Measurements from ENCODE around the gene CCDC194. TPM values are rescaled to one million over a fixed set of nuclear protein-coding genes. Genes with fewer than 3 reads are reported as not detected.

CCDC194 gene
- total and polyA plus RNA-seq, 2 of the 8 experiments (the other 6 are each of a cell fraction or from before 2014, with no cell fraction given) = 0.33 TPM; not detected in 1

DNA sequence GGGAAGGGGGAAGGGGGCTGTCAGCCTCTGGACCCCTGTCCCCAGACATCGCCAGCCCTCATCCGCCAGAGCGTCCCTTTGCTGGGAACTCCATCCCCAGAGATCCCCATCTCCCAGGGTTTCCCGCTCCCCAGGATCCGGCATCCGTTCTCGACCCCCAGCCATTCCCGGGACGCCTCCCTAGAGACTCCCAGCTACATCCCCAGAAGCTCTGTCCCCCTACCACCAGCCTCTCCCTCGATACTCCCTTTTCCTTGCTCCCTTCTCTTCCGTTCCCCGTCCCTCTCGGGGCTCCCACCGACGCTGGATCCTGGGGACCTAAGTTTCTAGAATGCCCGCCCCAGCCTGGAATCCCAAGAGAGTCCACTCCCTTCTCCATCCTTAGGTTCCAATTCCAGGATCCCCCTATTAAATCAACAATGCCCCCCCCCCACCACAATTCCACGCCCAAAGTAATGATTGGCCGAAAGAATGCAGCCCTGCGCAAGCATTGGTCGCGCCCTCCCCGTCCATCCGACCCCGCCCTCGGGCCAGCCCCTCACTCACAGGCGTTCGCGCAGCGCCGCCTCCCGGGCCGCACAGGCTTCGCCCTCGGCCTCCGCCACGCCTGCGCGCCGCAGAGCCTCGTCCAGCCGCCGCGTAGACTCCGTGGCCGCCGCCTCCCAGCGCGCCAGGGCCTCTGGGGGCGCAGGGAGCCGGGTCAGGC, 3.2 kb downstream of the CCDC194 start (continued):
- TF ChIP-seq SIX5 (IDR thresholded peaks at IDR 0.05; ENCODE audit: low read depth, low read length) (no peak), SIN3A (conservative IDR thresholded peaks at IDR 0.05 in 1 of 2, IDR thresholded peaks at IDR 0.05 in 1 of 2; ENCODE audit: low read depth in 1 of 2, low read length in 2 of 2) (peak in 1 of 2 experiments; percentile 12; a peak in 1 of 4 replicates), FOSL1 (IDR thresholded peaks at IDR 0.05; ENCODE audit: insufficient read depth, low read depth, low read length) (no peak), CEBPB (IDR thresholded peaks at IDR 0.05; ENCODE audit: low read depth, low read length) (no peak), EP300 (IDR thresholded peaks at IDR 0.05; ENCODE audit: borderline replicate concordance in 1 of 2, low read depth in 2 of 2, low read length in 2 of 2) (peak in 1 of 2 experiments; percentile 68; a peak in 1 of 3 replicates)
